GM19238 (cell line): ENCODE measurements around the gene ADAT2.

Experiments used
- DNase-seq: peaks from one replicate; pipeline ENCODE4 v3.0.0; 2011; ENCODE audit warnings: low spot score; ENCODE audit not compliant: insufficient read length

Gene ADAT2

DNA sequence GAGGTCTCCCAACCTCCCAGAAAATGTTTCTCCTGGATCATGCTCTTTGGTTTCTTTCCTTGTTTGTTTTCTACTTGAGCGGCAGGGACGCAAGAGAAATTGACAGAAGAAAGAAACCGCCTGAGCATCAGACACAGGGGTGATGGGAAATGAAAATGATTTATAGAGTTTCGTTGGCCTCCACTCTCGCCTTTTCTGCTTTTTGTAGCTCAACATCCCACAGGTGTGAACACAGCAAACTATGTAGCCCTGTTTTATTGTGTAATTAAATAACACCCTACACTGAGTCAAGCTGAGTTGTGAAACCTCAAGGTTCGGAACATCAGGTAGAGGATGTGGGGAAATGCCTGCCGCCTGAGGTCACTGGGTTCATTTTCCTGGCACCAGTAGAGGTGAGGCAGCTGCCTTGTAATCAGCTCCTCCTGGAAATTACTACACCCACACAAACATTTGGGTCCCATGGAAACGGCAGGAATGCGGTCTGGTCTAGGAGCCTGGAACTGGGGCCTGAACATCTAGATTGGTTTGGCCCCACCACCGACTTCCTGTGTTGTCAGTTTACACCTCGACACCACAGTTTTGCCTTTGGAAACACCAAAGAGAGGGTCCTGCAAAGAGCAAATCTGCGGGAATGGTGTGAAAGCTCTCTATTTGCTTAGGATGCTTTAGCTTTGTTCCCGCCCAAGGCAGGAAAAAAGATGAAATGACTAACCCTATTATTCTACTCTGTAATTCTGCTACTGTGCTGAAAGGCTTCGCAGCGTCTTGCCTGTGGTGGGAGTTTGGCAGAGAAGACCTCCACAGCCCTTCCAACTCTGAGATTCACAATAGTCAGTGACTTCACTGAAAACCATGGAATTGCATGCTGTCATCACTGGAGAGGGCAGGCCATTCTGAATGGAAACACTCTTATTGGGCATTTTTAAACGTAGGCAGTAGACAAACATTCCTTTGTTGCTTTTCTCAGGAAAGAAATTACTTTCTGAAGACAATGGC lies 53.0 kb downstream of the ADAT2 start:
- DNase-seq, result no peak

DNA sequence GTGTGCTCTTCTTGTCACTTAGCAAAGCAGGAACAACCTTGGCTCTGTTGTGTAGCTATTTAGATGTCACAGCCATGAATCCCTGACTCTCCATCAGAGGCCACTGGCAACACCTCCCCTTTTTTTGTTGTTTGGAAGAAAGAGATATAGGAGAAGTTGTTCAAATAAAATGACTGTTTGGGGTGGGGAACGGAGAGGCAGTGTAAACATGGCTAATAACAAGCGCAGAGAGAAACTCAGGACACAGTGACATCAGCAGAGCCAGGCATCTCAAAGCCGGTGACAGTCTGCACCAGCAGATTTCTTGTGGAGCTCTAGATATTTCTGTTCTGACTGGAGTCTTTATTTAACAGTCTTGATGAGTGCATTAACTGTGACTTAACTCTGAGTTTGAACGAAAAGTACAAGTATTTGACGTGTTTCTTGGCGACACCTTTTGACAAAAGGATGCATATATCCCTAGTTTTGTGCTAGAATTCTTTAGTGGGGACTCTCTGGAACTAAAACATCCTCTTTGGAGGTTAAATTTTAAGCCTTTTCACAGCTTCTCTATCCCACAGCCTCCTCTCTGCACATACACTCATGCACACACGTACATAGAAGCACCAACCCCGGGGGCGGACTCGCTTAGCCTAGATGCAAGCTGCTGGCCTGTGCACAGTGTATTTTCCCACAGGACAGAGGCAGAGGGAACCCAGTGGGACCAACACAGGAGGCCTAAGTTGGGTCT lies 53.8 kb downstream of the ADAT2 start:
- no peak for DNase-seq

DNA sequence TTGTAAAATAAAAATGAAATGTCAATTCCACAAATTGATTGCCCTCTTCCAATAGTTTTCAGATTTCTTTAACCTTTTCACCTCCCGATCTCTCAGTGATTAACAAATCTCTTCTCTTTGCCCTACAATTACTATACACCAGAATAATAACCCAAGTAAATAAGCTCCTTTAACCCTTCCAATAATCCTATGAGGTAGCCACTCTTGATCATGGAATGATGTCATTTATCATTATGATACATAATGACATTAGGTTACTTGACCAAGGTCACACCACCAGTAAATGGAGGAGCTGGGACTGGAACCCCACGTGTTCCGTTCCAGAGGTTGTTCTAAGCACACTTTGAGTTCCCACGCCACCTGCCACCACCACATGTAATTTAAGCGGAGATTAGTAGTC lies 54.8 kb downstream of the ADAT2 start:
- no peak for DNase-seq

DNA sequence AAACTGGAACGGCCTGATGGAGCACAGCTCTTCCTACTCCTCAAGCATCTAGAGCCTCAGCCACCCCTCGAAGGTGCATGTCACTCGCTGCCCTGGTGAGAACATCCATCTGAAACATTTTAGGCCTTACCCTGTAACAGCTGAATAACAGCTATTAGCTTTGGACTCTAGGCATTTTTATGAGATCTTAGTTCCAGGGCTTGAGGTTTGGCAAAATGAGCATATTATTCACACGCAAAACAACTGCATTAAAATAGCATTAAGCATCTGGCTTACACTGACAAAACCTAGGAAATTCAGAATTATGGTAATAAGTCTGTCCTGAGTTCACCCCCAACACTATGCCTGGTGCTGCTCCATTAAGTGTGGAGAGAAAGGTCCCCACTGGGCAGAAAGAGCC lies 56.1 kb downstream of the ADAT2 start:
- no peak for DNase-seq

DNA sequence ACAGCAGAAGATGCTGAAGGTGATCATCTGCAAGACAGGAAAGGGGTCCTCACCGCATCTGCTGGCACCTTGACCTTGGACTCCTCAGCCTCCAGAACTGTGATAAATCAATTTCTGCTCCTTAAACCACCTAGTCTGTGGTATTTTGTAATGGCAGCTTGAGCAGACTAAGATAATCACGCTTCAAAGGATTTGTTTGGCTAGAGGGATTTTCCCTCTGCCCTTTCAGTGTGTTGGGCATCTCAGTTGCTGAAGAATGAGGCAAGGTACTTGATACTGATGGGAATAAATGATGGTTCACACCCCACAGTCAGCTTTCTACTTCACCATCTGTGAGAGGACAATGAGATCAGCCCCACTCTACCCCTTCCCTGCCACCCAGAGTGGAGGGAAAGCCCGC lies 60.2 kb downstream of the ADAT2 start:
- no peak for DNase-seq

DNA sequence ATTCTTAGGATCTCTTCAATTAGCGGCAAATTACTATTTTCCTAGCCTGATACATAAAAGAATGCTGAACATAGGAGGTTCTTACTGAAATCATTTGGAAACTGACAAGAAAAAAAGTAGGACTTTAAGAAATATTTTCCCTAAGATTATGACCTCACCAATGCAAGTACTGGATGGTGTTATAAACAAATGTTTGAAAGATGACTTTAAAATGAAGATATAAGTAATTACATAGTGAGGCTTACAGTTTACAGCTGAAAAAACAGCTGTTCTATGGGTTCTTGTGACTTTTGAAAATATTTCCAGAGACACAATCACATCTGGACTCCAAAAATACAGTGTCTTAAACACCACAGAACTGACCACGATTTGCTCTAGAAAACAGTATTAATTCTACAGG lies 64.9 kb downstream of the ADAT2 start:
- no peak for DNase-seq

DNA sequence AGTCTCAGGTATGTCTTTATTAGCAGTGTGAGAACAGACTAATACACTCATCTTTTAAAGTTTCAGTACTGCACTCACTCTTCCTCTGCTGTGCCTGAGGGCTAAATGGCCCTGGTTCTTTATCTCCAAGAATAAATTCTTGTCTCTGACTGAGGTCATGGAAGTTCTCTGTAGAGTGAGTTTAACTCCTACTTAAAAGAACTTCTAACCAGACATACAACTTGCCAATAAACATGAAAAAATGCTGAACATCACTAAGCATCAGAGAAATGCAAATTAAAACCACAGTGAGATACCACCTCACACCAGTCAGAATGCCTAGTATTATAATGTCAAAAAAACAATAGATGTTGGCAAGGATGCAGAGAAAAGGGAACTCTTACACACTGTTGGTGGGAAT lies 73.6 kb downstream of the ADAT2 start:
- no peak for DNase-seq

DNA sequence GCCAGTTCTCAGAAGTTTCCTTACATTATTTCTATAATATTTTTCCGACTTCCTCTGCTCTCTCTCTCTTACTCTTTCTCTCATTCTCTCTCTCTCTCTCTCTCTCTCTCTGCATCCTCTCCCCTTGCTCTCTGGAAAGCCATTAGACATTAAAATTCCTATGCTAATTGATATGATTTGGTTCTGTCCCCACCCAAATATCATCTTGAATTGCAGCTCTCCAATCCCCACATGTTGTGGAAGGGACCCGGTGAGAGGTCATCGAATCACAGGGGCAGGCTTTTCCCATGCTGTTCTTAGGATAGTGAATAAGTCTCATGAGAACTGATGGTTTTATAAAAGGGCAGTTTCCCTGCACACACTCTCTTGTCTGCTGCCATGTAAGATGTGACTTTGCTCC lies 74.1 kb downstream of the ADAT2 start:
- DNase-seq, result no peak

DNA sequence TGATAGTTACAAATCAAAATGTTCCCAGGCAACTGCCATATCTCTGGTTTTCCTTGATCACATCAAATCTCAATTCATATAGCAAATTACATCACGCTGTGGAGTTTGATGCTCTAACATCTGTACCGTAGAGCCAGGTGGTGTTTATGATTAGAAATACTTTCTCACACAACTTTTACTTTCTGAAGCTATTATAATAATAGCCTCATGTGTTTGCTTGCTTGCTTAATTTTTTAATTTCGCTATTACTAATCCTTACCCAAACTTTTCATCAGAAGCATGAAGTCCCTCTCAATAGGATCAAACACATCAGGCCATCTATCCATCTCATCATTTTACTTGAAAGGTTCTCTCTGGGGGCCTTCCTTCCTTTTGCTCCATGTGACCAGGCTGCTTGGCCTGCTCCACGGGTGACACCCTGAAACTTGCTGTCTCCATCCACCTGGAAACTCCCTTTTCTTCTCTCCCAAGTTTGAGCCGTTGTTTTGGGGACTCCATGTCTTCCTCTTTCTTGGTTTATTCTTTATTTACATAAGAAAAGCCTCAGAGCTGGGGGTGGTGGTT lies 75.4 kb downstream of the ADAT2 start:
- DNase-seq, result no peak

DNA sequence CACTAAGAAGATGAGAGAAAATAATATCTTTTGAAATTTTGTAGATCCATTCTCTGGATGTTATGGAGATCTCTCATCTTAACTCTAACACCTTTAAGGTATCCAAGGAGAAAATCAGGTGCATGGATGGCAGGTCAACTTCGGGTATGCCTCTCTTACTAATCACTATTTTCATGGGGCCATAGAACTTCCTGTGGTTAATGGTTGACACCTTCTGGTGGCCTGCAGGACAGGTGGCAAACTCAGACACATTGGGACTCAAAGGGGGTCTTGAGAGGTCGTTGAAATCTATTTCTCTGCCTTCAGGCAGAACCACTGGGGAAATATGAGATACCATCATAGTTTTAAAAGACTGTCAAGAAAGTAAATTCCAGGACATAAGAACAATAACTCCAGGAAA lies 76.5 kb downstream of the ADAT2 start:
- DNase-seq, result no peak
